HEK293 (cell line): Measurements from ENCODE around the gene HNRNPA2B1.

Experiments used
- CTCF ChIA-PET: fragments of 350-600 bp; formaldehyde crosslinking; extraction: SDS; loops from one replicate; lab custom pipeline; 2021; ENCODE audit warnings: antibody characterized with exemption; lab: Yijun Ruan, JAX
- POLR2A ChIA-PET: fragments of 300-600 bp; formaldehyde crosslinking; extraction: SDS; loops from one replicate; lab custom pipeline; 2020; ENCODE audit warnings: antibody characterized with exemption, inconsistent platforms; lab: Yijun Ruan, JAX
- H3K27ac ChIP-seq: fragments of 200-500 bp; sonication (Bioruptor generic); 2 replicates; pipeline ENCODE4 v1.5.1; 2014; ENCODE audit warnings: low read depth, low read length, control low read depth, inconsistent platforms; ENCODE audit errors: extremely low read depth
- H3K36me3 ChIP-seq, 2 experiments: fragments of 200-500 bp in 1 of 2; sonication (Bioruptor generic) in 1 of 2; 1 replicate in 1 of 2; 2 replicates in 1 of 2; pipeline ENCODE4 v1.5.1; 2014 to 2017; ENCODE audit warnings: inconsistent platforms in 2 of 2, low read length in 2 of 2; ENCODE audit not compliant: control insufficient read depth in 2 of 2, insufficient read depth in 1 of 2
- H3K4me1 ChIP-seq: fragments of 200-500 bp; sonication (Bioruptor generic); 2 replicates; pipeline ENCODE4 v1.5.1; 2014; ENCODE audit warnings: mild to moderate bottlenecking, low read length, inconsistent platforms; ENCODE audit not compliant: control insufficient read depth, insufficient read depth
- H3K4me3 ChIP-seq: 2 replicates; pipeline ENCODE4 v1.5.1; 2011; ENCODE audit warnings: low read depth, mild to moderate bottlenecking, control low read depth, low read length, moderate library complexity
- H3K9me3 ChIP-seq: fragments of 200-500 bp; sonication (Bioruptor generic); 2 replicates; pipeline ENCODE4 v1.5.1; 2014; ENCODE audit warnings: low read depth, low read length, inconsistent platforms; ENCODE audit not compliant: control insufficient read depth, insufficient read depth
- EGR2 ChIP-seq: fragments of 450-650 bp; formaldehyde crosslinking; IDR thresholded peaks from 2 replicates; pipeline ENCODE4 v1.5.1; 2016; ENCODE audit warnings: low read depth, missing biosample characterization, missing genetic modification characterization
- IKZF3 ChIP-seq: fragments of 450-650 bp; IDR thresholded peaks from 2 replicates; pipeline ENCODE4 v1.5.0; 2018; ENCODE audit warnings: missing biosample characterization, mild to moderate bottlenecking, missing genetic modification characterization, moderate library complexity
- PRDM10 ChIP-seq: fragments of 450-650 bp; formaldehyde crosslinking; IDR thresholded peaks from 2 replicates; pipeline ENCODE4 v1.5.1; 2016; ENCODE audit warnings: missing biosample characterization, missing genetic modification characterization
- SCRT1 ChIP-seq: fragments of 450-650 bp; formaldehyde crosslinking; IDR thresholded peaks from 2 replicates; pipeline ENCODE4 v1.5.1; 2016; ENCODE audit warnings: missing biosample characterization, missing genetic modification characterization, borderline replicate concordance
- TRIM28 ChIP-seq: IDR thresholded peaks from 2 replicates; pipeline ENCODE4 v1.6.1; 2011; ENCODE audit warnings: low read length, control low read depth, borderline replicate concordance
- ZBTB20 ChIP-seq: fragments of 450-650 bp; formaldehyde crosslinking; IDR thresholded peaks from 2 replicates; pipeline ENCODE4 v1.5.1; 2016; ENCODE audit warnings: missing biosample characterization, missing genetic modification characterization
- ZNF155 ChIP-seq: fragments of 450-650 bp; formaldehyde crosslinking; IDR thresholded peaks from 2 replicates; pipeline ENCODE4 v1.5.1; 2016; ENCODE audit warnings: missing biosample characterization, missing genetic modification characterization
- ZNF184 ChIP-seq: fragments of 450-650 bp; IDR thresholded peaks from 2 replicates; pipeline ENCODE4 v1.5.1; 2018; ENCODE audit warnings: missing biosample characterization, mild to moderate bottlenecking, missing genetic modification characterization
- ZNF24 ChIP-seq: fragments of 450-650 bp; formaldehyde crosslinking; IDR thresholded peaks from 2 replicates; pipeline ENCODE4 v1.5.1; 2016; ENCODE audit warnings: missing biosample characterization, missing genetic modification characterization
- ZNF266 ChIP-seq: fragments of 450-650 bp; formaldehyde crosslinking; IDR thresholded peaks from 2 replicates; pipeline ENCODE4 v1.5.1; 2016; ENCODE audit warnings: missing biosample characterization, missing genetic modification characterization, low read depth
- ZNF341 ChIP-seq: fragments of 450-650 bp; formaldehyde crosslinking; IDR thresholded peaks from 2 replicates; pipeline ENCODE4; 2016; ENCODE audit warnings: low read depth, missing biosample characterization, missing genetic modification characterization
- ZNF366 ChIP-seq: fragments of 450-650 bp; formaldehyde crosslinking; conservative IDR thresholded peaks from 2 replicates; pipeline ENCODE4 v1.5.1; 2016; ENCODE audit warnings: missing biosample characterization, missing genetic modification characterization
- ZNF433 ChIP-seq: fragments of 450-650 bp; formaldehyde crosslinking; IDR thresholded peaks from 2 replicates; pipeline ENCODE4 v1.5.1; 2016; ENCODE audit warnings: missing biosample characterization, missing genetic modification characterization, low read depth
- ZNF48 ChIP-seq: fragments of 450-650 bp; formaldehyde crosslinking; IDR thresholded peaks from 2 replicates; pipeline ENCODE4 v1.5.1; 2016; ENCODE audit warnings: missing biosample characterization, missing genetic modification characterization
- ZNF518A ChIP-seq: fragments of 450-650 bp; formaldehyde crosslinking; conservative IDR thresholded peaks from 2 replicates; pipeline ENCODE4 v1.5.1; 2016; ENCODE audit warnings: low read depth, missing biosample characterization, missing genetic modification characterization
- ZNF530 ChIP-seq: fragments of 450-650 bp; formaldehyde crosslinking; IDR thresholded peaks from 2 replicates; pipeline ENCODE4 v1.5.1; 2016; ENCODE audit warnings: low read depth, missing biosample characterization, missing genetic modification characterization
- ZNF544 ChIP-seq: fragments of 450-650 bp; formaldehyde crosslinking; IDR thresholded peaks from 2 replicates; pipeline ENCODE4 v1.5.0; 2017; ENCODE audit warnings: missing biosample characterization, missing genetic modification characterization
- ZNF561 ChIP-seq: fragments of 450-650 bp; IDR thresholded peaks from 2 replicates; pipeline ENCODE4 v1.5.1; 2018; ENCODE audit warnings: missing biosample characterization, missing genetic modification characterization, borderline replicate concordance
- ZNF629 ChIP-seq: fragments of 450-650 bp; formaldehyde crosslinking; IDR thresholded peaks from 2 replicates; pipeline ENCODE4 v1.5.1; 2017; ENCODE audit warnings: missing biosample characterization, missing genetic modification characterization
- ZNF768 ChIP-seq: fragments of 450-650 bp; formaldehyde crosslinking; IDR thresholded peaks from 2 replicates; pipeline ENCODE4 v1.5.1; 2018; ENCODE audit warnings: missing biosample characterization, mild to moderate bottlenecking, missing genetic modification characterization
- TF ChIP-seq, protein P1 (sequence below): fragments of 450-650 bp; formaldehyde crosslinking; IDR thresholded peaks from 2 replicates; pipeline ENCODE4 v1.5.1; 2016; ENCODE audit warnings: missing biosample characterization, missing genetic modification characterization
- TF ChIP-seq, protein P2 (sequence below): fragments of 450-650 bp; formaldehyde crosslinking; IDR thresholded peaks from 2 replicates; pipeline ENCODE4; 2016; ENCODE audit warnings: missing biosample characterization, missing genetic modification characterization
- TF ChIP-seq, protein P3 (sequence below): fragments of 450-650 bp; formaldehyde crosslinking; IDR thresholded peaks from 2 replicates; pipeline ENCODE4 v1.5.1; 2016; ENCODE audit warnings: missing biosample characterization, missing genetic modification characterization, low read depth

The HNRNPA2B1 gene

GRCh38 chr7:26186364-26187311 lies 13.9 kb downstream of the HNRNPA2B1 start:
- Histone ChIP-seq H3K9me3 (no peaks in the 10 kb centered on the region), H3K27ac (no peak overlapping the region), H3K4me3 (no peak overlapping the region), H3K4me1 (no peaks in the 10 kb centered on the region; the same call in 1 of the 2 replicates), H3K36me3 (peaks cover 28 to 39% of the 10 kb centered on the region in 2 experiments)
- CTCF ChIA-PET = interaction anchor here (0.6 to 0.8 kb wide), 2 partner anchors 96 to 294 kb away, joined by 3 to 4 read pairs; no protein-coding TSS in a partner anchor
- POLR2A ChIA-PET = interaction anchor here (0.7 to 3.7 kb wide), 5 partner anchors 12 to 95 kb away, joined by 3 to 56 read pairs (median 9); partner anchors contain the start of genes CBX3 and HNRNPA2B1
- TF ChIP-seq ZNF341 (tag by site-specific recombination) = no peak
- TF ChIP-seq EGR2 (tag by site-specific recombination) = no peak
- no peak for TF ChIP-seq ZNF544
- no peak for TF ChIP-seq ZNF768 (tag by site-specific recombination)
- TF ChIP-seq ZNF24 (tag by site-specific recombination) = no peak
- TF ChIP-seq ZBTB20 (tag by site-specific recombination) = no peak
- TF ChIP-seq ZNF629 (tag by site-specific recombination) = peak; percentile 36; the same call in 1 of the 2 replicates
- TF ChIP-seq TRIM28 = no peak
- no peak; the same call in 1 of the 2 replicates for TF ChIP-seq ZNF184 (tag by site-specific recombination)
- no peak for TF ChIP-seq ZNF155 (tag by site-specific recombination)
- no peak for TF ChIP-seq ZNF518A (tag by site-specific recombination)
- no peak for TF ChIP-seq PRDM10 (tag by site-specific recombination)
- TF ChIP-seq, protein P1, sequence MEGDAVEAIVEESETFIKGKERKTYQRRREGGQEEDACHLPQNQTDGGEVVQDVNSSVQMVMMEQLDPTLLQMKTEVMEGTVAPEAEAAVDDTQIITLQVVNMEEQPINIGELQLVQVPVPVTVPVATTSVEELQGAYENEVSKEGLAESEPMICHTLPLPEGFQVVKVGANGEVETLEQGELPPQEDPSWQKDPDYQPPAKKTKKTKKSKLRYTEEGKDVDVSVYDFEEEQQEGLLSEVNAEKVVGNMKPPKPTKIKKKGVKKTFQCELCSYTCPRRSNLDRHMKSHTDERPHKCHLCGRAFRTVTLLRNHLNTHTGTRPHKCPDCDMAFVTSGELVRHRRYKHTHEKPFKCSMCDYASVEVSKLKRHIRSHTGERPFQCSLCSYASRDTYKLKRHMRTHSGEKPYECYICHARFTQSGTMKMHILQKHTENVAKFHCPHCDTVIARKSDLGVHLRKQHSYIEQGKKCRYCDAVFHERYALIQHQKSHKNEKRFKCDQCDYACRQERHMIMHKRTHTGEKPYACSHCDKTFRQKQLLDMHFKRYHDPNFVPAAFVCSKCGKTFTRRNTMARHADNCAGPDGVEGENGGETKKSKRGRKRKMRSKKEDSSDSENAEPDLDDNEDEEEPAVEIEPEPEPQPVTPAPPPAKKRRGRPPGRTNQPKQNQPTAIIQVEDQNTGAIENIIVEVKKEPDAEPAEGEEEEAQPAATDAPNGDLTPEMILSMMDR (tag by site-specific recombination) = no peak
- no peak for TF ChIP-seq ZNF366 (tag by site-specific recombination)
- TF ChIP-seq SCRT1 (tag by site-specific recombination) = peak; percentile 14; the same call in 1 of the 2 replicates
- TF ChIP-seq IKZF3 (tag by site-specific recombination) = 0 out of 2 replicates have a peak, but pooled peaks have one; percentile 29
- TF ChIP-seq ZNF530 = no peak
- TF ChIP-seq ZNF266 = no peak
- TF ChIP-seq, protein P2, sequence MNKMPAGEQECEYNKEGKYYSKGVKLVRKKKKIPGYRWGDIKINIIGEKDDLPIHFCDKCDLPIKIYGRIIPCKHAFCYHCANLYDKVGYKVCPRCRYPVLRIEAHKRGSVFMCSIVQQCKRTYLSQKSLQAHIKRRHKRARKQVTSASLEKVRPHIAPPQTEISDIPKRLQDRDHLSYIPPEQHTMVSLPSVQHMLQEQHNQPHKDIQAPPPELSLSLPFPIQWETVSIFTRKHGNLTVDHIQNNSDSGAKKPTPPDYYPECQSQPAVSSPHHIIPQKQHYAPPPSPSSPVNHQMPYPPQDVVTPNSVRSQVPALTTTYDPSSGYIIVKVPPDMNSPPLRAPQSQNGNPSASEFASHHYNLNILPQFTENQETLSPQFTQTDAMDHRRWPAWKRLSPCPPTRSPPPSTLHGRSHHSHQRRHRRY (tag by site-specific recombination) = no peak
- TF ChIP-seq ZNF48 (tag by site-specific recombination) = no peak
- TF ChIP-seq, protein P3, sequence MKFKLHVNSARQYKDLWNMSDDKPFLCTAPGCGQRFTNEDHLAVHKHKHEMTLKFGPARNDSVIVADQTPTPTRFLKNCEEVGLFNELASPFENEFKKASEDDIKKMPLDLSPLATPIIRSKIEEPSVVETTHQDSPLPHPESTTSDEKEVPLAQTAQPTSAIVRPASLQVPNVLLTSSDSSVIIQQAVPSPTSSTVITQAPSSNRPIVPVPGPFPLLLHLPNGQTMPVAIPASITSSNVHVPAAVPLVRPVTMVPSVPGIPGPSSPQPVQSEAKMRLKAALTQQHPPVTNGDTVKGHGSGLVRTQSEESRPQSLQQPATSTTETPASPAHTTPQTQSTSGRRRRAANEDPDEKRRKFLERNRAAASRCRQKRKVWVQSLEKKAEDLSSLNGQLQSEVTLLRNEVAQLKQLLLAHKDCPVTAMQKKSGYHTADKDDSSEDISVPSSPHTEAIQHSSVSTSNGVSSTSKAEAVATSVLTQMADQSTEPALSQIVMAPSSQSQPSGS (tag by site-specific recombination) = 0 out of 2 replicates have a peak, but pooled peaks have one; percentile 6
- no peak for TF ChIP-seq ZNF561
- no peak for TF ChIP-seq ZNF433 (tag by site-specific recombination)
